ENCODE data around the gene NEGR1. TPM values are rescaled to one million over a fixed set of nuclear protein-coding genes. Genes with fewer than 3 reads are reported as not detected.

NEGR1 gene
- polyA plus RNA-seq, 1 donor from 2014 or later = 47.4 TPM

GRCh38 chr1:71582673-71583072 lies 699.7 kb downstream of the NEGR1 start:
- no peak overlapping the region for H3K9ac ChIP-seq (ENCODE audit: low read length)
- no peaks in the 10 kb centered on the region for H3K36me3 ChIP-seq (ENCODE audit: insufficient read depth, low read length)
- no peak overlapping the region for H3K4me2 ChIP-seq (ENCODE audit: low read length)
- H3F3A ChIP-seq (ENCODE audit: insufficient read depth, low read length, poor library complexity, severe bottlenecking) = peaks cover 3% of the 10 kb centered on the region
- H3K79me2 ChIP-seq (replicated peaks; ENCODE audit: insufficient read depth, low read length) = no peaks in the 10 kb centered on the region
- no peaks in the 10 kb centered on the region for H3K9me3 ChIP-seq (ENCODE audit: low read length)
- H2AFZ ChIP-seq (ENCODE audit: low read depth, low read length) = no peak overlapping the region
- H3K27me3 ChIP-seq (ENCODE audit: insufficient read depth, low read depth, low read length) = no peaks in the 10 kb centered on the region
- no peak overlapping the region for H3K4me3 ChIP-seq (ENCODE audit: low read length)
- H4K20me1 ChIP-seq (ENCODE audit: insufficient read depth) = no peaks in the 10 kb centered on the region
- no peaks in the 10 kb centered on the region for H3K9me2 ChIP-seq (ENCODE audit: insufficient read depth, low read length)
- TF ChIP-seq EP300 (conservative IDR thresholded peaks at IDR 0.05; ENCODE audit: poor library complexity, severe bottlenecking) (no peak), TAF1 (IDR thresholded peaks at IDR 0.05; ENCODE audit: low read depth) (no peak), RAD21 (conservative IDR thresholded peaks at IDR 0.05) (no peak), POLR2AphosphoS5 (IDR thresholded peaks at IDR 0.05) (no peak), SMC3 (conservative IDR thresholded peaks at IDR 0.05; ENCODE audit: poor library complexity) (no peak), EZH2 (IDR thresholded peaks at IDR 0.05; ENCODE audit: borderline replicate concordance, insufficient read depth, low read length, poor library complexity, severe bottlenecking) (no peak), MXI1 (conservative IDR thresholded peaks at IDR 0.05; ENCODE audit: poor library complexity, severe bottlenecking) (no peak)
- TF ChIP-seq, protein P1, sequence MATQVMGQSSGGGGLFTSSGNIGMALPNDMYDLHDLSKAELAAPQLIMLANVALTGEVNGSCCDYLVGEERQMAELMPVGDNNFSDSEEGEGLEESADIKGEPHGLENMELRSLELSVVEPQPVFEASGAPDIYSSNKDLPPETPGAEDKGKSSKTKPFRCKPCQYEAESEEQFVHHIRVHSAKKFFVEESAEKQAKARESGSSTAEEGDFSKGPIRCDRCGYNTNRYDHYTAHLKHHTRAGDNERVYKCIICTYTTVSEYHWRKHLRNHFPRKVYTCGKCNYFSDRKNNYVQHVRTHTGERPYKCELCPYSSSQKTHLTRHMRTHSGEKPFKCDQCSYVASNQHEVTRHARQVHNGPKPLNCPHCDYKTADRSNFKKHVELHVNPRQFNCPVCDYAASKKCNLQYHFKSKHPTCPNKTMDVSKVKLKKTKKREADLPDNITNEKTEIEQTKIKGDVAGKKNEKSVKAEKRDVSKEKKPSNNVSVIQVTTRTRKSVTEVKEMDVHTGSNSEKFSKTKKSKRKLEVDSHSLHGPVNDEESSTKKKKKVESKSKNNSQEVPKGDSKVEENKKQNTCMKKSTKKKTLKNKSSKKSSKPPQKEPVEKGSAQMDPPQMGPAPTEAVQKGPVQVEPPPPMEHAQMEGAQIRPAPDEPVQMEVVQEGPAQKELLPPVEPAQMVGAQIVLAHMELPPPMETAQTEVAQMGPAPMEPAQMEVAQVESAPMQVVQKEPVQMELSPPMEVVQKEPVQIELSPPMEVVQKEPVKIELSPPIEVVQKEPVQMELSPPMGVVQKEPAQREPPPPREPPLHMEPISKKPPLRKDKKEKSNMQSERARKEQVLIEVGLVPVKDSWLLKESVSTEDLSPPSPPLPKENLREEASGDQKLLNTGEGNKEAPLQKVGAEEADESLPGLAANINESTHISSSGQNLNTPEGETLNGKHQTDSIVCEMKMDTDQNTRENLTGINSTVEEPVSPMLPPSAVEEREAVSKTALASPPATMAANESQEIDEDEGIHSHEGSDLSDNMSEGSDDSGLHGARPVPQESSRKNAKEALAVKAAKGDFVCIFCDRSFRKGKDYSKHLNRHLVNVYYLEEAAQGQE (IDR thresholded peaks at IDR 0.05; ENCODE audit: borderline replicate concordance) = no peak
- TF ChIP-seq, protein P2, sequence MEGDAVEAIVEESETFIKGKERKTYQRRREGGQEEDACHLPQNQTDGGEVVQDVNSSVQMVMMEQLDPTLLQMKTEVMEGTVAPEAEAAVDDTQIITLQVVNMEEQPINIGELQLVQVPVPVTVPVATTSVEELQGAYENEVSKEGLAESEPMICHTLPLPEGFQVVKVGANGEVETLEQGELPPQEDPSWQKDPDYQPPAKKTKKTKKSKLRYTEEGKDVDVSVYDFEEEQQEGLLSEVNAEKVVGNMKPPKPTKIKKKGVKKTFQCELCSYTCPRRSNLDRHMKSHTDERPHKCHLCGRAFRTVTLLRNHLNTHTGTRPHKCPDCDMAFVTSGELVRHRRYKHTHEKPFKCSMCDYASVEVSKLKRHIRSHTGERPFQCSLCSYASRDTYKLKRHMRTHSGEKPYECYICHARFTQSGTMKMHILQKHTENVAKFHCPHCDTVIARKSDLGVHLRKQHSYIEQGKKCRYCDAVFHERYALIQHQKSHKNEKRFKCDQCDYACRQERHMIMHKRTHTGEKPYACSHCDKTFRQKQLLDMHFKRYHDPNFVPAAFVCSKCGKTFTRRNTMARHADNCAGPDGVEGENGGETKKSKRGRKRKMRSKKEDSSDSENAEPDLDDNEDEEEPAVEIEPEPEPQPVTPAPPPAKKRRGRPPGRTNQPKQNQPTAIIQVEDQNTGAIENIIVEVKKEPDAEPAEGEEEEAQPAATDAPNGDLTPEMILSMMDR (IDR thresholded peaks at IDR 0.05; ENCODE audit: poor library complexity, severe bottlenecking) = no peak
- H3K27ac ChIP-seq (ENCODE audit: low read length) = no peak overlapping the region

- no peak for TF ChIP-seq EP300 (conservative IDR thresholded peaks at IDR 0.05; ENCODE audit: poor library complexity, severe bottlenecking)
- TF ChIP-seq, protein P2 (IDR thresholded peaks at IDR 0.05; ENCODE audit: poor library complexity, severe bottlenecking) = no peak
- TF ChIP-seq, protein P1 (IDR thresholded peaks at IDR 0.05; ENCODE audit: borderline replicate concordance) = no peak
- no peak for TF ChIP-seq POLR2AphosphoS5 (IDR thresholded peaks at IDR 0.05)
- no peak for TF ChIP-seq TAF1 (IDR thresholded peaks at IDR 0.05; ENCODE audit: low read depth)
- TF ChIP-seq RAD21 (conservative IDR thresholded peaks at IDR 0.05) = no peak
- no peak for TF ChIP-seq SMC3 (conservative IDR thresholded peaks at IDR 0.05; ENCODE audit: poor library complexity)
- no peak for TF ChIP-seq MXI1 (conservative IDR thresholded peaks at IDR 0.05; ENCODE audit: poor library complexity, severe bottlenecking)
- no peak for TF ChIP-seq EZH2 (IDR thresholded peaks at IDR 0.05; ENCODE audit: borderline replicate concordance, insufficient read depth, low read length, poor library complexity, severe bottlenecking)
- H3K4me3 ChIP-seq (ENCODE audit: low read length) = no peak overlapping the region
- no peak overlapping the region for H3K4me2 ChIP-seq (ENCODE audit: low read length)
- no peak overlapping the region for H2AFZ ChIP-seq (ENCODE audit: low read depth, low read length)
- no peaks in the 10 kb centered on the region for H4K20me1 ChIP-seq (ENCODE audit: insufficient read depth)
- no peaks in the 10 kb centered on the region for H3K27me3 ChIP-seq (ENCODE audit: insufficient read depth, low read depth, low read length)
- H3K9me2 ChIP-seq (ENCODE audit: insufficient read depth, low read length) = no peaks in the 10 kb centered on the region
- no peak overlapping the region for H3K27ac ChIP-seq (ENCODE audit: low read length)
- no peaks in the 10 kb centered on the region for H3K36me3 ChIP-seq (ENCODE audit: insufficient read depth, low read length)
- no peaks in the 10 kb centered on the region for H3K9me3 ChIP-seq (ENCODE audit: low read length)
- H3K9ac ChIP-seq (ENCODE audit: low read length) = no peak overlapping the region
- H3K79me2 ChIP-seq (replicated peaks; ENCODE audit: insufficient read depth, low read length) = no peaks in the 10 kb centered on the region
- peaks cover 3% of the 10 kb centered on the region for H3F3A ChIP-seq (ENCODE audit: insufficient read depth, low read length, poor library complexity, severe bottlenecking)
Measured at GRCh38 chr1:71577451-71578131, 704.7 kb downstream of the NEGR1 start.
